Measurements from ENCODE around the gene EFCAB12.

DNA sequence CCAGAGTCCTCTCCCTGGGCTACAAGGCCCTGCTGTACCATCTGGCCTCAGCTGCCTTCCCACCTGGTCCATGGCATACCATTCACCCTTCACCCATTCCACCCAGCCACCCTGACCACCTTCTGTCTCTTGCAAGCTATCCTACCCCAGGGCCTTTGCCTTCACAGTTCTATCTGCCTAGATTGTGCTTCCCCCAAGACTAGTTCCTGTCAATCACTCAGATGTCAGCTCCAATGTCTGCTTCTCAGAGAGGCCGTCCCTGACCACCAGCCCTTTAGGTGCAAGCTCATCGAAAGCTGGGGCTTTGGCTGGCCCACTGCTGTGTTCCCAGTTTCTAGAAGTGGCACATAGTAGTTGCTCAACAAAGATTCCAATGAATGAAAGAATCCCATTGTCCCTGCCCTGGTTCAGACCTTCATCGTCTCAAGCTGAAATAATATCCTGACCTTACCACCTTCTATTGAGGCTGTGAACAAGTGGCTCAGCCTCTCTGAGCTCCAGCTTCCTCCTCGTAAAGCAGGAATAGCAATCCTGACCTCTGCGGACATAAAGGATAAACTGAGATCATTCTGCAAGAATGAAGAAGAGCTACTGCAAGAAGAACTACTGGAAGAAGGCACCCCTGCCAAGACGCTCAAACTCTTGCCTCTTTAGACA, 15.8 kb downstream of the EFCAB12 start:
- TF ChIP-seq, protein P1, sequence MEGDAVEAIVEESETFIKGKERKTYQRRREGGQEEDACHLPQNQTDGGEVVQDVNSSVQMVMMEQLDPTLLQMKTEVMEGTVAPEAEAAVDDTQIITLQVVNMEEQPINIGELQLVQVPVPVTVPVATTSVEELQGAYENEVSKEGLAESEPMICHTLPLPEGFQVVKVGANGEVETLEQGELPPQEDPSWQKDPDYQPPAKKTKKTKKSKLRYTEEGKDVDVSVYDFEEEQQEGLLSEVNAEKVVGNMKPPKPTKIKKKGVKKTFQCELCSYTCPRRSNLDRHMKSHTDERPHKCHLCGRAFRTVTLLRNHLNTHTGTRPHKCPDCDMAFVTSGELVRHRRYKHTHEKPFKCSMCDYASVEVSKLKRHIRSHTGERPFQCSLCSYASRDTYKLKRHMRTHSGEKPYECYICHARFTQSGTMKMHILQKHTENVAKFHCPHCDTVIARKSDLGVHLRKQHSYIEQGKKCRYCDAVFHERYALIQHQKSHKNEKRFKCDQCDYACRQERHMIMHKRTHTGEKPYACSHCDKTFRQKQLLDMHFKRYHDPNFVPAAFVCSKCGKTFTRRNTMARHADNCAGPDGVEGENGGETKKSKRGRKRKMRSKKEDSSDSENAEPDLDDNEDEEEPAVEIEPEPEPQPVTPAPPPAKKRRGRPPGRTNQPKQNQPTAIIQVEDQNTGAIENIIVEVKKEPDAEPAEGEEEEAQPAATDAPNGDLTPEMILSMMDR (IDR thresholded peaks at IDR 0.05) = no peak
- TF ChIP-seq TCF7L2 (IDR thresholded peaks at IDR 0.05; ENCODE audit: low read depth, low read length) = no peak
- TF ChIP-seq SIN3A (IDR thresholded peaks at IDR 0.05; ENCODE audit: borderline replicate concordance, insufficient read depth, low read depth, low read length) = no peak
- TF ChIP-seq POLR2AphosphoS5 (IDR thresholded peaks at IDR 0.05; ENCODE audit: low read depth, low read length) = no peak
- TF ChIP-seq, protein P2, sequence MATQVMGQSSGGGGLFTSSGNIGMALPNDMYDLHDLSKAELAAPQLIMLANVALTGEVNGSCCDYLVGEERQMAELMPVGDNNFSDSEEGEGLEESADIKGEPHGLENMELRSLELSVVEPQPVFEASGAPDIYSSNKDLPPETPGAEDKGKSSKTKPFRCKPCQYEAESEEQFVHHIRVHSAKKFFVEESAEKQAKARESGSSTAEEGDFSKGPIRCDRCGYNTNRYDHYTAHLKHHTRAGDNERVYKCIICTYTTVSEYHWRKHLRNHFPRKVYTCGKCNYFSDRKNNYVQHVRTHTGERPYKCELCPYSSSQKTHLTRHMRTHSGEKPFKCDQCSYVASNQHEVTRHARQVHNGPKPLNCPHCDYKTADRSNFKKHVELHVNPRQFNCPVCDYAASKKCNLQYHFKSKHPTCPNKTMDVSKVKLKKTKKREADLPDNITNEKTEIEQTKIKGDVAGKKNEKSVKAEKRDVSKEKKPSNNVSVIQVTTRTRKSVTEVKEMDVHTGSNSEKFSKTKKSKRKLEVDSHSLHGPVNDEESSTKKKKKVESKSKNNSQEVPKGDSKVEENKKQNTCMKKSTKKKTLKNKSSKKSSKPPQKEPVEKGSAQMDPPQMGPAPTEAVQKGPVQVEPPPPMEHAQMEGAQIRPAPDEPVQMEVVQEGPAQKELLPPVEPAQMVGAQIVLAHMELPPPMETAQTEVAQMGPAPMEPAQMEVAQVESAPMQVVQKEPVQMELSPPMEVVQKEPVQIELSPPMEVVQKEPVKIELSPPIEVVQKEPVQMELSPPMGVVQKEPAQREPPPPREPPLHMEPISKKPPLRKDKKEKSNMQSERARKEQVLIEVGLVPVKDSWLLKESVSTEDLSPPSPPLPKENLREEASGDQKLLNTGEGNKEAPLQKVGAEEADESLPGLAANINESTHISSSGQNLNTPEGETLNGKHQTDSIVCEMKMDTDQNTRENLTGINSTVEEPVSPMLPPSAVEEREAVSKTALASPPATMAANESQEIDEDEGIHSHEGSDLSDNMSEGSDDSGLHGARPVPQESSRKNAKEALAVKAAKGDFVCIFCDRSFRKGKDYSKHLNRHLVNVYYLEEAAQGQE (IDR thresholded peaks at IDR 0.05; ENCODE audit: insufficient read depth in 1 of 2, low read depth in 2 of 2, low read length in 1 of 2) = no peak

Measured in Panc1 (cell line).